NCI-H2029 (cell line): ENCODE data around the gene RNU2-1.
"Not testable (repeated sequence)": the region's sequence is repeated elsewhere in the genome, so short reads cannot be mapped to it uniquely, and the experiment has no call there.

ENCODE experiments used
- DNase-seq: peaks from one replicate; lab custom pipeline; 2025; lab: John Stamatoyannopoulos, UW

Gene RNU2-1

GRCh38 chr17:43233877-43234276 is at the start of gene RNU2-1:
RNU2-1 (minus strand) TSS chr17:43233977.
- not testable (repeated sequence) for DNase-seq

- DNase-seq, result not testable (repeated sequence)
Observed at GRCh38 chr17:43272914-43273313, 39.1 kb upstream of the RNU2-1 start.

GRCh38 chr17:43272483-43272882 is 38.7 kb upstream of the RNU2-1 start:
- DNase-seq, result not testable (repeated sequence)

- DNase-seq, result not testable (repeated sequence)
Observed at GRCh38 chr17:43270552-43271504, 37.1 kb upstream of the RNU2-1 start.

- DNase-seq, result not testable (repeated sequence)
Observed at GRCh38 chr17:43246456-43246855, 12.7 kb upstream of the RNU2-1 start.

GRCh38 chr17:43240596-43241352 is 7.0 kb upstream of the RNU2-1 start:
- not testable (repeated sequence) for DNase-seq

GRCh38 chr17:43239597-43239996 is 5.8 kb upstream of the RNU2-1 start:
- DNase-seq, result not testable (repeated sequence)

- DNase-seq, result not testable (repeated sequence)
Observed at GRCh38 chr17:43233263-43233662, 514 bp downstream of the RNU2-1 start.

GRCh38 chr17:43232021-43232699 is 1.6 kb downstream of the RNU2-1 start:
- not testable (repeated sequence) for DNase-seq

- DNase-seq, result not testable (repeated sequence)
Observed at GRCh38 chr17:43231205-43232020, 2.4 kb downstream of the RNU2-1 start.

- DNase-seq, result not testable (repeated sequence)
Observed at GRCh38 chr17:43228020-43228782, 5.6 kb downstream of the RNU2-1 start, which contains the start of gene CCDC200. CCDC200 (minus strand) TSS chr17:43228623; CDS start chr17:43228554, 69 bp downstream.

GRCh38 chr17:43226393-43226792 is 7.4 kb downstream of the RNU2-1 start:
- DNase-seq, result no peak

GRCh38 chr17:43224146-43224705 is 9.6 kb downstream of the RNU2-1 start:
- DNase-seq, result no peak

GRCh38 chr17:43220511-43221125 is 13.2 kb downstream of the RNU2-1 start:
- DNase-seq, result no peak

GRCh38 chr17:43219746-43220380 is 13.9 kb downstream of the RNU2-1 start:
- no peak for DNase-seq

- no peak for DNase-seq
Observed at GRCh38 chr17:43219001-43219400, 14.8 kb downstream of the RNU2-1 start.

- DNase-seq, result no peak
Observed at GRCh38 chr17:43217614-43218087, 16.1 kb downstream of the RNU2-1 start.

GRCh38 chr17:43216762-43217613 is 16.8 kb downstream of the RNU2-1 start:
- no peak for DNase-seq
